HG03442 (cell line): ENCODE measurements around the gene C22orf23.
"Not testable (repeated sequence)": the region's sequence is repeated elsewhere in the genome, so short reads cannot be mapped to it uniquely, and the experiment has no call there.

Source experiments
- ATAC-seq: cut with Tn5 transposase; IDR thresholded peaks from one replicate; pipeline ENCODE4 v1.9.1; 2021; ENCODE audit warnings: mild to moderate bottlenecking, moderate library complexity; ENCODE audit not compliant: unreplicated experiment

The C22orf23 gene

GRCh38 chr22:37957232-37957631 lies 3.8 kb upstream of the C22orf23 start:
- ATAC-seq = no peak

- ATAC-seq = not testable (repeated sequence)
These were observed 2.5 kb upstream of the C22orf23 start for GRCh38 chr22:37955825-37956397.

GRCh38 chr22:37954686-37955085 lies 1.3 kb upstream of the C22orf23 start:
- ATAC-seq = no peak

GRCh38 chr22:37953062-37953436 lies 352 bp downstream of the C22orf23 start:
- no peak for ATAC-seq

- ATAC-seq = not testable (repeated sequence)
These were observed 772 bp downstream of the C22orf23 start for GRCh38 chr22:37952629-37953028.

GRCh38 chr22:37951305-37951704 lies 2.1 kb downstream of the C22orf23 start:
- no peak for ATAC-seq

GRCh38 chr22:37947142-37947795 lies 6.1 kb downstream of the C22orf23 start:
- not testable (repeated sequence) for ATAC-seq

- ATAC-seq = not testable (repeated sequence)
These were observed 9.0 kb downstream of the C22orf23 start for GRCh38 chr22:37944423-37944822.

- ATAC-seq = no peak
These were observed 9.6 kb downstream of the C22orf23 start for GRCh38 chr22:37943825-37944198.

GRCh38 chr22:37943136-37943824 lies 10.1 kb downstream of the C22orf23 start:
- ATAC-seq = no peak

- ATAC-seq = no peak
These were observed 11.3 kb downstream of the C22orf23 start for GRCh38 chr22:37942133-37942532.

GRCh38 chr22:37940698-37941376 lies 12.6 kb downstream of the C22orf23 start:
- ATAC-seq = no peak

- peak; percentile 62 for ATAC-seq
These were observed 19.6 kb downstream of the C22orf23 start for GRCh38 chr22:37933711-37934376.

GRCh38 chr22:37932821-37933578 lies 20.4 kb downstream of the C22orf23 start:
- ATAC-seq = no peak

- ATAC-seq = no peak
These were observed 21.0 kb downstream of the C22orf23 start for GRCh38 chr22:37932401-37932800.

- ATAC-seq = no peak
These were observed 21.5 kb downstream of the C22orf23 start for GRCh38 chr22:37931893-37932389.

GRCh38 chr22:37930952-37931440 lies 22.4 kb downstream of the C22orf23 start:
- ATAC-seq = no peak

- no peak for ATAC-seq
These were observed 23.0 kb downstream of the C22orf23 start for GRCh38 chr22:37930270-37930951.

- no peak for ATAC-seq
These were observed 24.0 kb downstream of the C22orf23 start for GRCh38 chr22:37929390-37929789.

- no peak for ATAC-seq
These were observed 25.8 kb downstream of the C22orf23 start for GRCh38 chr22:37927637-37927936.
